ENCODE results near the gene S100A16.

GRCh38 chr1:153658400-153659174 lies 45.6 kb upstream of the S100A16 start, which contains the start of gene SNAPIN:
- TF ChIP-seq, protein P1, sequence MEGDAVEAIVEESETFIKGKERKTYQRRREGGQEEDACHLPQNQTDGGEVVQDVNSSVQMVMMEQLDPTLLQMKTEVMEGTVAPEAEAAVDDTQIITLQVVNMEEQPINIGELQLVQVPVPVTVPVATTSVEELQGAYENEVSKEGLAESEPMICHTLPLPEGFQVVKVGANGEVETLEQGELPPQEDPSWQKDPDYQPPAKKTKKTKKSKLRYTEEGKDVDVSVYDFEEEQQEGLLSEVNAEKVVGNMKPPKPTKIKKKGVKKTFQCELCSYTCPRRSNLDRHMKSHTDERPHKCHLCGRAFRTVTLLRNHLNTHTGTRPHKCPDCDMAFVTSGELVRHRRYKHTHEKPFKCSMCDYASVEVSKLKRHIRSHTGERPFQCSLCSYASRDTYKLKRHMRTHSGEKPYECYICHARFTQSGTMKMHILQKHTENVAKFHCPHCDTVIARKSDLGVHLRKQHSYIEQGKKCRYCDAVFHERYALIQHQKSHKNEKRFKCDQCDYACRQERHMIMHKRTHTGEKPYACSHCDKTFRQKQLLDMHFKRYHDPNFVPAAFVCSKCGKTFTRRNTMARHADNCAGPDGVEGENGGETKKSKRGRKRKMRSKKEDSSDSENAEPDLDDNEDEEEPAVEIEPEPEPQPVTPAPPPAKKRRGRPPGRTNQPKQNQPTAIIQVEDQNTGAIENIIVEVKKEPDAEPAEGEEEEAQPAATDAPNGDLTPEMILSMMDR (conservative IDR thresholded peaks at IDR 0.05; ENCODE audit: low read length): no peak
- no peak for TF ChIP-seq EZH2phosphoT487 (IDR thresholded peaks at IDR 0.05; ENCODE audit: borderline replicate concordance)
